Tibial nerve (tissue), 4 donors: ENCODE data around the gene DNM3. TPM values are rescaled to one million over a fixed set of nuclear protein-coding genes. Genes with fewer than 3 reads are reported as not detected.

ENCODE experiments used
- DNase-seq, 2 donors: peaks; one replicate each; pipeline ENCODE4 v3.0.0-alpha.2; 2019; ENCODE audit warnings: low spot score in 2 of 2
- H3K27ac ChIP-seq, 4 donors: fragments of 200-600 bp; sonication (generic) in 3 of 4; one replicate each; pipeline ENCODE4 v1.5.1; 2017 to 2019; ENCODE audit warnings: mild to moderate bottlenecking in 1 of 4
- H3K27me3 ChIP-seq, 2 donors: fragments of 200-600 bp; sonication (generic) in 1 of 2; one replicate each; pipeline versions ENCODE4 v1.5.1 to v1.6.0; 2017 to 2019
- H3K36me3 ChIP-seq, 3 donors: fragments of 200-600 bp; sonication (generic); one replicate each; pipeline ENCODE4 v1.5.1; 2018 to 2019
- H3K4me1 ChIP-seq, 4 donors: fragments of 200-600 bp; sonication (generic) in 3 of 4; one replicate each; pipeline ENCODE4 v1.5.1; 2017 to 2019
- H3K4me3 ChIP-seq, 4 donors: fragments of 200-600 bp; sonication (generic) in 3 of 4; one replicate each; pipeline ENCODE4 v1.5.1; 2017 to 2019; ENCODE audit warnings: mild to moderate bottlenecking in 1 of 4, moderate library complexity in 1 of 4
- H3K9me3 ChIP-seq, 4 donors: fragments of 200-600 bp; sonication (generic) in 3 of 4; one replicate each; pipeline ENCODE4 v1.5.1; 2017 to 2019
- EP300 ChIP-seq, 2 donors: sonication (generic); formaldehyde crosslinking; IDR thresholded peaks; one replicate each; pipeline ENCODE4 v1.6.1; 2017; ENCODE audit warnings: antibody characterized with exemption in 2 of 2, mild to moderate bottlenecking in 1 of 2
- POLR2A ChIP-seq, 2 donors: fragments of 450-650 bp; IDR thresholded peaks; one replicate each; pipeline ENCODE4 v1.6.1; 2017; ENCODE audit warnings: antibody characterized with exemption in 2 of 2, mild to moderate bottlenecking in 2 of 2, moderate library complexity in 2 of 2
- WGBS, 2 donors: methylation state at CpG; one replicate each; pipeline ENCODE4 v1.1.5; 2018; 5-methylcytosine and 5-hydroxymethylcytosine counted together
- total RNA-seq, 4 donors: library from RNA; depleted of rRNA; stranded (reverse); fragments of >200 nt; gene quantifications; one replicate each; pipeline ENCODE4 v1.1.0, GENCODE V29; 2016
- TF ChIP-seq, protein P1 (sequence below), 5 experiments: fragments of 200-600 bp in 3 of 5; fragments of 450-650 bp in 2 of 5; sonication (generic) in 3 of 5; IDR thresholded peaks; one replicate each; pipeline ENCODE4 v1.5.1; 2016 to 2019; ENCODE audit warnings: antibody characterized with exemption in 5 of 5, mild to moderate bottlenecking in 3 of 5, moderate library complexity in 2 of 5

Gene DNM3
- total RNA-seq, 4 donors from 2014 or later = 9.8 to 15.3 (median 12.3) TPM

DNA sequence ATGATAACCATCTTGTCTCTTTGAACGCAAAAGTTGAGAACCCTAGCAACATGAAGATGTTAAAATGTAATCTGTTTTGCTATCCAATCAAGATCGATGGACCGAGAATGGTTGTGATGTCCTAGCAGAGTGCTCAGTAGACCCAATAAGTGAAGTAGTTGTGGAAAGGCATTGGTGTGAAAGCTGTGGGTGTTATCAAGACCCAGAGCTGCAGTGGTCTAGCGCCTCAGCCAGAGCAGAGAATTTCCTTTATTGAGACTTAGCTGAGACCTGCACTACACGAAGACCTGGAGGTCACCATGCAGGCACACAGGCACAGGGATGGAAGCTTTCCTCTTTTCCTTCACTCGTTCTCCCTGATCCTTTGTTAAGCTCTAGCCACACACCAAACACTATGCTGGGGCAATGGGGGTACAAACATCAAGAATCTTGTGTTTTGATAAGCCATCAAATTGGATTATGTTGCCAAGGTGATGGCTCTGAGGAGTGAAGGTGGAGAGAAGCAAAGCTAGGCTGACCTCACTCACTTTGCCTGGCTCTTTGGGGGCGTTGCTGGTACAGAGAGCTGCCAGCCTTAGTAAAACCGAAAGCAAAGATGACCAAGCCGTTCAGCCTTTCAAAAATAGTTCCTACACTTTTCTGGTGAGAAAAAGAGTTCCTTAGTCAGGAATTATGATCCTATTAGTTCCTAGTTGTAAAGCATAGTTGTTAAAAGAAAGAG, 35.7 kb upstream of the DNM3 start:
- Histone ChIP-seq H3K27ac (no peak overlapping the region), H3K9me3 (no peaks in the 10 kb centered on the region), H3K36me3 (no peaks in the 10 kb centered on the region), H3K4me3 (no peak overlapping the region), H3K4me1 (peaks cover 0 to 15% (median 0%) of the 10 kb centered on the region in 4 donors), H3K27me3 (no peaks in the 10 kb centered on the region)
- WGBS, 2 donors = 76 to 79% methylated on average over 9 of the region's 9 CpGs
- TF ChIP-seq EP300 (IDR thresholded peaks at IDR 0.05) (no peak), POLR2A (IDR thresholded peaks at IDR 0.05) (no peak)
- TF ChIP-seq, protein P1, sequence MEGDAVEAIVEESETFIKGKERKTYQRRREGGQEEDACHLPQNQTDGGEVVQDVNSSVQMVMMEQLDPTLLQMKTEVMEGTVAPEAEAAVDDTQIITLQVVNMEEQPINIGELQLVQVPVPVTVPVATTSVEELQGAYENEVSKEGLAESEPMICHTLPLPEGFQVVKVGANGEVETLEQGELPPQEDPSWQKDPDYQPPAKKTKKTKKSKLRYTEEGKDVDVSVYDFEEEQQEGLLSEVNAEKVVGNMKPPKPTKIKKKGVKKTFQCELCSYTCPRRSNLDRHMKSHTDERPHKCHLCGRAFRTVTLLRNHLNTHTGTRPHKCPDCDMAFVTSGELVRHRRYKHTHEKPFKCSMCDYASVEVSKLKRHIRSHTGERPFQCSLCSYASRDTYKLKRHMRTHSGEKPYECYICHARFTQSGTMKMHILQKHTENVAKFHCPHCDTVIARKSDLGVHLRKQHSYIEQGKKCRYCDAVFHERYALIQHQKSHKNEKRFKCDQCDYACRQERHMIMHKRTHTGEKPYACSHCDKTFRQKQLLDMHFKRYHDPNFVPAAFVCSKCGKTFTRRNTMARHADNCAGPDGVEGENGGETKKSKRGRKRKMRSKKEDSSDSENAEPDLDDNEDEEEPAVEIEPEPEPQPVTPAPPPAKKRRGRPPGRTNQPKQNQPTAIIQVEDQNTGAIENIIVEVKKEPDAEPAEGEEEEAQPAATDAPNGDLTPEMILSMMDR (IDR thresholded peaks at IDR 0.05) = no peak
- DNase-seq = no peak

DNA sequence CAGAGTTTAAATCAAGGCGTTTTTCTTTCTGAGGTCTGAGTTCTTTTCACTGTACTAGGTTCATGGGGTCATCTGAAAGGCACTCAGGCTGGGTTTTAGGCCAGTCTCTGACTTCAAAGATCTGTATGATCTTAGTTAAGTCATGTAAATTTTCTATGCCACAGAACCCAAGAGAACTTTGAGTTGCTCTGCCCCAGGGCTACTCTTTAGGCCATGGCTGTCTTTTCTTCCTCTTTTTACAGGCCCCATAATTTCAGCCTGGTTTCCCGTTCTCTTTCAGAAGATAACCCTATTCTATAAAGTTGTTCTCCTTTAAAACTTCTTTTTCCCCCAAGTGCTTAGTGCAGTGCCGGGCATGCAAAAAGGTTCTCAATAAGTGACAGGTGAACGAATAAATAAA, 33.7 kb upstream of the DNM3 start:
- TF ChIP-seq EP300 (IDR thresholded peaks at IDR 0.05) (no peak), POLR2A (IDR thresholded peaks at IDR 0.05) (no peak)
- TF ChIP-seq, protein P1 (IDR thresholded peaks at IDR 0.05) = no peak
- H3K4me1 ChIP-seq = peaks cover 0 to 6% (median 0%) of the 10 kb centered on the region in 4 donors
- DNase-seq = no peak
- no peaks in the 10 kb centered on the region for H3K9me3 ChIP-seq
- 80 to 86% methylated on average over 4 of the region's 4 CpGs for WGBS, 2 donors
- no peak overlapping the region for H3K27ac ChIP-seq
- H3K36me3 ChIP-seq = no peaks in the 10 kb centered on the region
- H3K4me3 ChIP-seq = no peak overlapping the region
- H3K27me3 ChIP-seq = no peaks in the 10 kb centered on the region

DNA sequence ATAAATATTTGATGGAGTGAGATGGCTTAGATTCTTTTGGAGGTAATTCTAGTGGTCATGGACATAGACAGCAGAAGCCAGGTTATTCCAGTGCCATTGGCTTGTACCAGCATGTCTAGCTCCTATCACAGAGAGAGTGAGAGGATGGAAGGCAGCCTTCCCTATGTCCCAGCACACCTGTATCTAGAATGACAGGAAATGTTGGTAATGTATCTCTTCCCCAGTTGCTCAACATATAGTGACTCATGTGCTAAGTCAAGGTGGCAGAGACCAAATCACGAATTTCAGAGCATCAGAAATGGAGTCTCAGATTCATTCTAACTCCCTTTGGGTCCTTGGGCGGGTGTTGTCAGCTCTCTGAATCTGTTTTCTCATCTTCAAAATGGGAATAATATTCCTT, 31.5 kb upstream of the DNM3 start:
- no peak for DNase-seq
- TF ChIP-seq POLR2A (IDR thresholded peaks at IDR 0.05) (no peak), EP300 (IDR thresholded peaks at IDR 0.05) (no peak)
- TF ChIP-seq, protein P1 (IDR thresholded peaks at IDR 0.05) = no peak
- H3K9me3 ChIP-seq = no peaks in the 10 kb centered on the region
- H3K4me3 ChIP-seq = no peak overlapping the region
- no peak overlapping the region for H3K27ac ChIP-seq
- no peaks in the 10 kb centered on the region for H3K27me3 ChIP-seq
- no peaks in the 10 kb centered on the region for H3K4me1 ChIP-seq
- 88 to 89% methylated on average over 2 of the region's 2 CpGs for WGBS, 2 donors
- no peaks in the 10 kb centered on the region for H3K36me3 ChIP-seq

DNA sequence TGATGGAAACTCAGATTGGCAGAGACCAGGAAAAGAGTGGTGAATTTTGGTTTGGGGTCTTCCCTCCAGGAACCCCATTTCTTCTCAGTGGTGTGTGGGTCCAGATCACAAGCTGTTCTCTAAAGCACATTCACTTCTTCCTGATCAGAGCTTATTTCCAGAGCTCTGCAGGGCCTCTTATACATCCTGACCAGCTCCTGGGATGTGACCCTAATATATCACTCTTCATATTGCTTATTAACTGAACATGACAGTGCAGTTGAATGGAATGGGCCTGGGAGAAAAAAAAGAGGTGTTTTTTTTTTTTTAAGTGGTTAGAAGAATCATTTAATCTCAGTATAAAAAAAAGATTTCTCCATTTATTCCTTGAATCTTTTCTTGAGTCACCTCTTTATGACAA, 29.6 kb upstream of the DNM3 start:
- no peak overlapping the region for H3K4me3 ChIP-seq
- no peaks in the 10 kb centered on the region for H3K36me3 ChIP-seq
- DNase-seq = no peak
- H3K4me1 ChIP-seq = no peaks in the 10 kb centered on the region
- H3K27ac ChIP-seq = no peak overlapping the region
- TF ChIP-seq POLR2A (IDR thresholded peaks at IDR 0.05) (no peak), EP300 (IDR thresholded peaks at IDR 0.05) (no peak)
- TF ChIP-seq, protein P1 (IDR thresholded peaks at IDR 0.05) = no peak
- no peaks in the 10 kb centered on the region for H3K27me3 ChIP-seq
- no peaks in the 10 kb centered on the region for H3K9me3 ChIP-seq

DNA sequence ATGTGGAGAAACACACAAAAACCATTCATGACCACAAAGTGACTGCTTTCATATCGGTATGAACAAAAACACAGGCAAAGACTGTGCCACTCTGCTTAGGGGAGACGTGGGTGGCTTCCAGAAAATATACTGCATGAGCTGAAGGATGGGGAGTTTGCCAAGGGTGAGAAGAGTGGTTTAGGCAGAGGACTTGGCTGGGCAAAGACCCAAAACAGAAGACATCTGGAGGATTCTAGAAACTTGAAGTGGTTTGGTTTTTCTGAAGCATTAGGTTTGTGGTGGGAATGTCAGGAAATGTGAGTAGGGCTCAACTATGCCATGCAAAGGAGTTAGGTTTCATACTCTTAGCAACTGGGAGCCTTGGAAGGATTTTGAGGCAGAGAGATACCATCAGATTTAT, 26.6 kb upstream of the DNM3 start:
- WGBS, 2 donors = 20 to 26% methylated on average over 2 of the region's 2 CpGs

More for the DNA sequence above, 26.6 kb upstream of the DNM3 start:
- no peaks in the 10 kb centered on the region for H3K9me3 ChIP-seq
- no peaks in the 10 kb centered on the region for H3K27me3 ChIP-seq
- H3K4me3 ChIP-seq = no peak overlapping the region
- no peak for TF ChIP-seq POLR2A (IDR thresholded peaks at IDR 0.05)
- TF ChIP-seq, protein P1 (IDR thresholded peaks at IDR 0.05) = no peak
- no peak for TF ChIP-seq EP300 (IDR thresholded peaks at IDR 0.05)
- H3K27ac ChIP-seq = no peak overlapping the region
- no peaks in the 10 kb centered on the region for H3K36me3 ChIP-seq
- H3K4me1 ChIP-seq = no peaks in the 10 kb centered on the region
- no peak for DNase-seq
